B cell (primary cell): Measurements from ENCODE around the gene PCSK1N. TPM values are rescaled to one million over a fixed set of nuclear protein-coding genes. Genes with fewer than 3 reads are reported as not detected.

Experiments
- ATAC-seq: fragments of 200-7000 bp; cut with Tn5 transposase; one replicate; pipeline ENCODE4 v1.10.0; 2021; ENCODE audit warnings: low read depth, mild to moderate bottlenecking, moderate number of reproducible peaks, moderate library complexity
- CTCF ChIA-PET: fragments of 350-600 bp; sonication (Branson Sonifier 250); formaldehyde crosslinking; loops from one replicate; lab custom pipeline; 2021; ENCODE audit warnings: antibody characterized with exemption, inconsistent platforms; lab: Charles Lee
- POLR2A ChIA-PET: fragments of 350-600 bp; sonication (Branson Sonifier 250); formaldehyde crosslinking; loops from one replicate; lab custom pipeline; 2021; ENCODE audit warnings: antibody characterized with exemption; lab: Charles Lee
- DNase-seq: peaks from one replicate; pipeline ENCODE4 v3.0.0; 2013
- H2AFZ ChIP-seq: 2 replicates; pipeline ENCODE4 v1.6.1; 2012; ENCODE audit warnings: mild to moderate bottlenecking, low read depth, low read length; ENCODE audit not compliant: insufficient read depth, poor library complexity, severe bottlenecking
- H3K27ac ChIP-seq, 2 donors: 1 replicate in 1 of 2; 2 replicates in 1 of 2; pipeline ENCODE4 v1.5.1; 2012 to 2013; ENCODE audit warnings: low read length in 2 of 2, mild to moderate bottlenecking in 2 of 2, moderate library complexity in 1 of 2
- H3K27me3 ChIP-seq, 4 experiments: fragments of 200-600 bp in 1 of 4; sonication (generic) in 1 of 4; replicated peaks in 1 of 4; 1 replicate in 2 of 4; 2 replicates in 2 of 4; pipeline versions ENCODE4 v1.6.1 to v1.7.0; 2013 to 2016; ENCODE audit warnings: low read length in 3 of 4, mild to moderate bottlenecking in 2 of 4, mixed read lengths in 1 of 4, moderate library complexity in 1 of 4; ENCODE audit not compliant: insufficient read depth in 4 of 4, control insufficient read depth in 3 of 4; ENCODE audit errors: control extremely low read depth in 1 of 4
- H3K36me3 ChIP-seq, 2 experiments: replicated peaks in 1 of 2; 1 replicate in 1 of 2; 2 replicates in 1 of 2; pipeline versions ENCODE4 v1.6.1 to v1.7.1; 2013; ENCODE audit warnings: low read length in 1 of 2; ENCODE audit not compliant: insufficient read depth in 2 of 2, control insufficient read depth in 1 of 2; ENCODE audit errors: control extremely low read depth in 1 of 2, extremely low read depth in 1 of 2
- H3K4me1 ChIP-seq, 2 donors: fragments of 200-600 bp in 1 of 2; sonication (generic) in 1 of 2; 1 replicate in 1 of 2; 2 replicates in 1 of 2; pipeline versions ENCODE4 v1.5.1 to v1.6.1; 2013 to 2017; ENCODE audit warnings: low read length in 2 of 2; ENCODE audit not compliant: control insufficient read depth in 2 of 2, insufficient read depth in 2 of 2
- H3K4me2 ChIP-seq: replicated peaks from 2 replicates; pipeline ENCODE3; 2012; ENCODE audit warnings: mild to moderate bottlenecking, low read depth, low read length; ENCODE audit not compliant: poor library complexity, severe bottlenecking
- H3K4me3 ChIP-seq, 5 experiments: fragments of 200-600 bp in 1 of 5; sonication (generic) in 1 of 5; 1 replicate in 3 of 5; 2 replicates in 2 of 5; pipeline versions ENCODE4 v1.5.1 to v1.7.0; 2011 to 2016; ENCODE audit warnings: low read length in 4 of 5, mild to moderate bottlenecking in 4 of 5, low read depth in 2 of 5, control low read depth in 1 of 5, moderate library complexity in 1 of 5; ENCODE audit not compliant: insufficient read depth in 1 of 5; ENCODE audit errors: control extremely low read depth in 1 of 5, extremely low read depth in 1 of 5
- H3K79me2 ChIP-seq: fragments of 200-600 bp; sonication (generic); one replicate; pipeline ENCODE4 v1.6.0; 2016; ENCODE audit warnings: low read length; ENCODE audit not compliant: control insufficient read depth, insufficient read depth
- H3K9ac ChIP-seq: fragments of 200-600 bp; sonication (generic); 2 replicates; pipeline ENCODE4 v1.6.1; 2017; ENCODE audit warnings: mild to moderate bottlenecking, low read length, moderate library complexity
- H3K9me3 ChIP-seq, 3 donors: one replicate each; pipeline versions ENCODE4 v1.6.1 to v1.7.1; 2013; ENCODE audit warnings: low read length in 2 of 3; ENCODE audit not compliant: control insufficient read depth in 2 of 3, insufficient read depth in 1 of 3; ENCODE audit errors: control extremely low read depth in 1 of 3
- H4K20me1 ChIP-seq: 2 replicates; pipeline ENCODE4 v1.6.0; 2012; ENCODE audit warnings: mild to moderate bottlenecking, low read length; ENCODE audit not compliant: insufficient read depth, control insufficient read depth, poor library complexity, severe bottlenecking
- H3K27ac Mint-ChIP-seq: one replicate; pipeline ENCODE4 v1.8.0; 2021; ENCODE audit warnings: mixed read lengths
- H3K27me3 Mint-ChIP-seq: one replicate; pipeline ENCODE4 v1.8.0; 2021; ENCODE audit warnings: mixed read lengths
- H3K4me1 Mint-ChIP-seq: one replicate; pipeline ENCODE4 v1.8.0; 2021; ENCODE audit warnings: mixed read lengths
- H3K4me3 Mint-ChIP-seq: one replicate; pipeline ENCODE4 v1.8.0; 2021; ENCODE audit warnings: mixed read lengths
- H3K9me3 Mint-ChIP-seq: one replicate; pipeline ENCODE4 v1.8.0; 2022; ENCODE audit warnings: mixed read lengths; ENCODE audit not compliant: insufficient read depth
- EZH2 ChIP-seq: IDR thresholded peaks from 2 replicates; pipeline ENCODE4 v1.6.1; 2012; ENCODE audit warnings: borderline replicate concordance, low read depth, mild to moderate bottlenecking, moderate library complexity, low read length; ENCODE audit not compliant: insufficient read depth, poor library complexity, severe bottlenecking
- WGBS: methylation state at CpG from one replicate; pipeline ENCODE4 v1.1.5; 2013; ENCODE audit warnings: missing lambda C conversion rate; ENCODE audit not compliant: insufficient coverage; 5-methylcytosine and 5-hydroxymethylcytosine counted together
- intact Hi-C: fragments of 100-400 bp; cut with micrococcal nuclease; formaldehyde crosslinking; loops from one replicate; pipeline ENCODE4 v1.10.0; 2022
- polyA plus RNA-seq: library from polyadenylated mRNA; depleted of rRNA; stranded (reverse); fragments of >200 nt; gene quantifications from 2 replicates; pipeline ENCODE4 v1.2.3, GENCODE V29; 2012
- total RNA-seq, 2 donors: library from RNA; stranded (reverse); fragments of 120-200 nt in 1 of 2; gene quantifications; 1 replicate in 1 of 2; 2 replicates in 1 of 2; pipeline versions ENCODE4 v1.2.3 to v1.2.4, GENCODE V29; 2013 to 2022
- TF ChIP-seq, protein P1 (sequence below): fragments of 200-600 bp; IDR thresholded peaks from one replicate; pipeline ENCODE4 v1.8.0; 2022; ENCODE audit warnings: antibody characterized with exemption, mild to moderate bottlenecking

The PCSK1N gene
- total and polyA plus RNA-seq, 2 donors (not counting 1 experiment from before 2014, with no cell fraction given) = 0.09 TPM; not detected in 1

- Histone ChIP-seq H3K36me3 (no peaks in the 10 kb centered on the region), H3K9ac (no peak overlapping the region), H3K27me3 (no peaks in the 10 kb centered on the region), H4K20me1 (no peaks in the 10 kb centered on the region), H3K4me3 (no peak overlapping the region), H3K4me2 (no peak overlapping the region), H2AFZ (no peak overlapping the region), H3K79me2 (no peaks in the 10 kb centered on the region), H3K9me3 (no peaks in the 10 kb centered on the region), H3K4me1 (no peaks in the 10 kb centered on the region), H3K27ac (no peak overlapping the region)
- H3K27ac Mint-ChIP-seq = no peak overlapping the region
- CTCF ChIA-PET = interaction anchor here (1.4 kb wide), 1 partner anchor 9 kb away, joined by 3 read pairs; no protein-coding TSS in a partner anchor
- DNase-seq (no peak), ATAC-seq (no peak)
- no peaks in the 10 kb centered on the region for H3K9me3 Mint-ChIP-seq
- TF ChIP-seq EZH2 = no peak
- TF ChIP-seq, protein P1, sequence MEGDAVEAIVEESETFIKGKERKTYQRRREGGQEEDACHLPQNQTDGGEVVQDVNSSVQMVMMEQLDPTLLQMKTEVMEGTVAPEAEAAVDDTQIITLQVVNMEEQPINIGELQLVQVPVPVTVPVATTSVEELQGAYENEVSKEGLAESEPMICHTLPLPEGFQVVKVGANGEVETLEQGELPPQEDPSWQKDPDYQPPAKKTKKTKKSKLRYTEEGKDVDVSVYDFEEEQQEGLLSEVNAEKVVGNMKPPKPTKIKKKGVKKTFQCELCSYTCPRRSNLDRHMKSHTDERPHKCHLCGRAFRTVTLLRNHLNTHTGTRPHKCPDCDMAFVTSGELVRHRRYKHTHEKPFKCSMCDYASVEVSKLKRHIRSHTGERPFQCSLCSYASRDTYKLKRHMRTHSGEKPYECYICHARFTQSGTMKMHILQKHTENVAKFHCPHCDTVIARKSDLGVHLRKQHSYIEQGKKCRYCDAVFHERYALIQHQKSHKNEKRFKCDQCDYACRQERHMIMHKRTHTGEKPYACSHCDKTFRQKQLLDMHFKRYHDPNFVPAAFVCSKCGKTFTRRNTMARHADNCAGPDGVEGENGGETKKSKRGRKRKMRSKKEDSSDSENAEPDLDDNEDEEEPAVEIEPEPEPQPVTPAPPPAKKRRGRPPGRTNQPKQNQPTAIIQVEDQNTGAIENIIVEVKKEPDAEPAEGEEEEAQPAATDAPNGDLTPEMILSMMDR = no peak
- intact Hi-C loops = no loop called here
- WGBS = no CpG with 5 or more reads among the region's 1 CpG
- no peak overlapping the region for H3K4me3 Mint-ChIP-seq
- H3K4me1 Mint-ChIP-seq = no peaks in the 10 kb centered on the region
- H3K27me3 Mint-ChIP-seq = peaks cover 12% of the 10 kb centered on the region
- POLR2A ChIA-PET = no interaction called here
Observed at GRCh38 chrX:48785186-48785539, 50.2 kb downstream of the PCSK1N start.

DNA sequence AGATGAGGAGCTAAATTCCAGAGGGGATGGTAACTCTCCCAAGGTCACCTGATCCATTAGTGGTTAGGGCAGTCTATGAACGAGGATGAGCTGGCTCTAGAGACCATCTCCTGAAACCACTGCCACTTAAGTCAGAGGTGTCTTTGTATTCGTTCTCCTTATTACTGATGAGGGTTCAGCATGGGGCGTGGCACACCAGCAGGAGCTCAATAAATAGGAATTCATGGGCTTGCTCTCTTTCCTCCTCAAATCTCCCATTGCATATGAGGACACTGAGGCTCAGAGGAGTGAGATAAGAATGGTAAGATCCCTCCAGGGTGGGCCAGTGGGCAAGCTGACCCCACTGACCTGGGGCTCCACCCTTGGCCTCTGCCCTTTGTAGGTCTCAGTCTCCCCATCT is 50.7 kb downstream of the PCSK1N start:
- H3K9me3 Mint-ChIP-seq = no peaks in the 10 kb centered on the region
- ATAC-seq = no peak
- Histone ChIP-seq H3K36me3 (no peaks in the 10 kb centered on the region), H4K20me1 (no peaks in the 10 kb centered on the region), H3K4me1 (no peaks in the 10 kb centered on the region), H3K27me3 (no peaks in the 10 kb centered on the region), H3K79me2 (no peaks in the 10 kb centered on the region), H3K4me2 (no peak overlapping the region), H2AFZ (no peak overlapping the region), H3K4me3 (no peak overlapping the region), H3K9ac (no peak overlapping the region), H3K27ac (no peak overlapping the region), H3K9me3 (no peaks in the 10 kb centered on the region)
- TF ChIP-seq, protein P1 = no peak
- TF ChIP-seq EZH2 = no peak
- no peak overlapping the region for H3K27ac Mint-ChIP-seq
- CTCF ChIA-PET = interaction anchor here (1.4 kb wide), 1 partner anchor 9 kb away, joined by 3 read pairs; no protein-coding TSS in a partner anchor
- POLR2A ChIA-PET = no interaction called here
- no peak overlapping the region for H3K4me3 Mint-ChIP-seq
- H3K4me1 Mint-ChIP-seq = no peaks in the 10 kb centered on the region
- peaks cover 12% of the 10 kb centered on the region for H3K27me3 Mint-ChIP-seq
- WGBS = no CpG with 5 or more reads among the region's 3 CpGs
- no peak for DNase-seq
- intact Hi-C loops = no loop called here
